ENCODE measurements around the gene RPL18A.

The RPL18A gene

DNA sequence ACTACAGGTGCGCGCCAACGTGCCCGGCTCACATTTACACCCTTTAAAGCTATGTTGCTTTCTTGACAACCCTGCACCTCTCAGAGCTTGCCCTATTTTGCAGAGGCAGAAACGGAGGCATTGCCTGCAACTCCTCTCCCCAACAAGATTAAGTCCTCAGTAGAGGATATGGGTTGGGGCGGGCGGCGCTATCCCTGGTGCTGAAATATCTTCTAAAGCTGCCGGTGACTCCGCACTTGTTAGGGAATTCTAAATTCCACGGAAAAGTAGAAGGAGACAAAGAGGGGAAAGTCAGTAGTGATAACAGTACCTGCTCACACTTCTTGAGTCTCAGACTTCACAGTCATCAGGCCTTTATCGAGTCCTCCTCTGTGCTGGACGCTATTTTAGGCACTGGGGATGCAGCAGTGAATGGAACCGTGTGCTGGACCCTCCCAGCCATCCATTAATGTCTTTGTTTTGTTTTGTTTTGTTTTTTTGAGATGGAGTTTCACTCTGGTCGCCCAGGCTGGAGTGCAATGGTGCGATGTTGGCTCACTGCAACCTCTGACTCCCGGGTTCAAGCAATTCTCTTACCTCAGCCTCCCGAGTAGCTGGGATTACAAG is 30.0 kb downstream of the RPL18A start:
- ATAC-seq (no peak), DNase-seq (no peak)
- Mint-ChIP-seq H3K27me3 (no peaks in the 10 kb centered on the region), H3K4me1 (peaks cover 3% of the 10 kb centered on the region), H3K9me3 (no peaks in the 10 kb centered on the region), H3K4me3 (no peak overlapping the region), H3K27ac (no peak overlapping the region), H3K36me3 (ENCODE audit: low read depth) (no peaks in the 10 kb centered on the region)

DNA sequence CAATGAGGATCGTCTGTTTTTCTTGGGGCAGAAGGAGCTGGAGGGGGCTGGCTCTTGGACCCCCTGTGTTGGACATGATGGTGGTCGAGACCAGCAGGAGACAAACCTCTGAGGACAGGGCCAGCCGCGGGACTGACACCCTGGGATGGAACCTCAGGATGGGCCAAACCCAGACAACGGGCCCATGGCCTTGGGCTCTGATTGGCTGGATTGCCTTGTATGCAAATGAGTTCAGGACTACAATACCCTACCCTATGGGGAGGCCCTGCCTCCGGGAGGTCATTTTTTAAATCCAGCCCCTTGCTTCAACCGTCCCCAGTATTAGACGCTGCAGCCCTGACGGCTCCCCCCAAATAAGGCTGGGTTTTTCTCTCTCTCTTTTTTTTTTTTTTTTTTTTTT is 34.1 kb downstream of the RPL18A start:
- Mint-ChIP-seq H3K27me3 (peaks cover 1% of the 10 kb centered on the region), H3K4me1 (no peaks in the 10 kb centered on the region), H3K4me3 (no peak overlapping the region), H3K36me3 (ENCODE audit: low read depth) (no peaks in the 10 kb centered on the region), H3K9me3 (no peaks in the 10 kb centered on the region), H3K27ac (no peak overlapping the region)
- no peak for DNase-seq
- ATAC-seq, result no peak

DNA sequence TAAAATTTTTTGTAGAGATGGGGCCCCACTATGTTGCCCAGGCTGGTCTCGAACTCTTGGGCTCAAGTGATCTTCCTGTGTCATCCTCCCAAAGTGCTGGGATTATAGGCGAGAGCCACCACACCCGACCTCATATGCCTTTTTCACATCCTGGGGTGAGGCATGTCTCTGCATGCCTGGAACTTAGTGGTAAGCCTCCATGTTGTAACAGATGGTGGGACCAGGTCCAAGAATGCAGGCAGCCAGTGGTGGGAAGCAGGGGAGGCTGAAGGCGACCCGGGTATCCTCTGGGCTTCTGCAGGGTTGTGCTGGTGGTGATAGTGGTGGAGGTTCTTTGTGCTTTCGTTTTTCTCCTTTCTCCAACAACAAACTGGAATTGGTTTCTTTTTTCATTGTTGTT is 43.0 kb downstream of the RPL18A start:
- no peaks in the 10 kb centered on the region for H3K4me1 Mint-ChIP-seq
- peaks cover 28% of the 10 kb centered on the region for H3K27me3 Mint-ChIP-seq
- no peak for DNase-seq
- H3K36me3 Mint-ChIP-seq (ENCODE audit: low read depth), result no peaks in the 10 kb centered on the region
- H3K9me3 Mint-ChIP-seq, result no peaks in the 10 kb centered on the region
- no peak overlapping the region for H3K4me3 Mint-ChIP-seq
- ATAC-seq, result no peak
- no peak overlapping the region for H3K27ac Mint-ChIP-seq

DNA sequence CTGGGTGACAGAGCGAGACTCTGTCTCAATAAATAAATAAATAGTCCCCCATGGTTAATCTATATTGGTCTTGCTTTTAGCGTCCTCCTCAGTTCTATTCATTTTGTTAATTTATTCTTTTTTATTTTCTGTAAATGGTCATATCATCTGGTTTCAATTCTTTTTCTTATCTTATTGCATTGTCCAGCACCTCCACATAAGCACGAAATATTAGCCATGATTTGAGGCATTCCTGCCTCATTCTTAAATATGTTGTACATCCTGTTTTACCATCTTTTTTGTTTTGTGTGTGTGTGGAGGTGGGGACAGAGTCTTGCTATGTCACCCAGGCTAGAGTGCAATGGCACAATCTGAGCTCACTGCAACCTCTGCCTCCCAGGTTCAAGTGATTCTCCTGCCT is 48.5 kb downstream of the RPL18A start:
- no peak for DNase-seq
- Mint-ChIP-seq H3K4me1 (no peaks in the 10 kb centered on the region), H3K27ac (no peak overlapping the region), H3K9me3 (peaks cover 6% of the 10 kb centered on the region), H3K4me3 (no peak overlapping the region), H3K27me3 (peaks cover 6% of the 10 kb centered on the region), H3K36me3 (ENCODE audit: low read depth) (peaks cover 3% of the 10 kb centered on the region)
- no peak for ATAC-seq

DNA sequence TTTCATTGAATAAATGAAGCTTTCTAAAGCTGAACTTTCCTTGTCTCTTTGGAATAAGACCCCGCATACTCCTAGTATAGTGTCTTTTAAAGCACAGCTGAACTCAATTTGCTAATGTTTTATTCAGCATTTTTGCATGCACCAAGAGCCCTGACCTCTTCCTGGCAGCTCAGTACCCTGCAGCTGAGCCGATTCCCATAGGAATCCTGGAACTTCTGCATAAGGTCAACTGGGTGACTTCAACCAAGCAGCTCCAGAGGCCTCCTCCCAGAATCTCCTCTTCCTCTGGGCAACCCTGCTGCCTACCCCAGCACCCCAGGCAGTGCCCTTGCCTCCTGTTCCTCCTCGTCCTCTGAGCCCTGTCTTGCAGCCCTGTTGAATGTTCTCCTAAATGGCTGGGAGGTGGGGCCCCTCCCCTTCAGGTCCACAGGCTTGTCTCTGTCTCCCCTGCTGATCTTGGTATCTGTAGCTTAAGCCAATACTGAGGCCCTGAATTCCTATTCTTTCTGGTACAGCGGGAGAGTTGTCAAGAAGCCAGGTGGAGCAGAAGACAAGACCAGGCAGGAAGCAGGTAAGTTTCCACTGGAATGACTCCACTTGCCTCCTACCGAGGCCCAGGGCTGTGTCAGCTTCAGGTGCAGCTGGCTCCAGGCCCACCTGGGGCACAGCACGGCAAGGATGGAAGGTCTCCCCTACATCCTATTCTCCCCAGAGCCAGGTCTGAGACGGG is 49.5 kb downstream of the RPL18A start:
- H3K4me1 Mint-ChIP-seq, result no peaks in the 10 kb centered on the region

DNA sequence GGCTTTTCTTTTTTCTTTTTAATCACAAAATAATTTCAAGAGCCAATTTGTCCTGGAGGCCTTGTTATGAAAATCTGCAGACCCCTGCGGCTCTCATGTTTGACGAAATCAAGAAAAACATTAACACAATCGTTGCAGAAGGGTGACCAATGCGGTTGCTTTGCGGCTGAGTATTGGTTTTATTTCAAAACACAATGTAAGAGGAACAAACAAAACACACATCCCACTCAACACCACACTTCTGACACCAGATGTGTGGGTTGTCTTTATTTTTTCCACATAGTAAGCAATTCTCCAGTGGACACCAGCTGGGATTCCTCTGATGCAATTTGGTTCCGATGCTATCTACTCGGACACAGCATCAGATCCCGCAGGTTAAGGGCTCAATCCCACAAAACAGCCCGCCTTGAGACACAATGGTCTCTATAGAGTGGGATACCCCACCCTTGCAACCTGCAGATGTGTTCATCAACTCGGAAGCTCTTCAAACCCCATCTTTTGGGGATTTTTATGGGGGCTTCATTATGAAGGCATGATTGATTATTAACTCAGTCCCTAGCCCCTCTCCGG is 51.2 kb downstream of the RPL18A start:
- Mint-ChIP-seq H3K4me1 (no peaks in the 10 kb centered on the region), H3K27me3 (peaks cover 4% of the 10 kb centered on the region), H3K27ac (no peak overlapping the region), H3K9me3 (peaks cover 10% of the 10 kb centered on the region), H3K4me3 (no peak overlapping the region), H3K36me3 (ENCODE audit: low read depth) (peaks cover 3% of the 10 kb centered on the region)
- DNase-seq, result no peak
- ATAC-seq, result no peak

More for the DNA sequence above, 49.5 kb downstream of the RPL18A start:
- Mint-ChIP-seq H3K36me3 (ENCODE audit: low read depth) (peaks cover 3% of the 10 kb centered on the region), H3K27me3 (peaks cover 4% of the 10 kb centered on the region), H3K4me3 (no peak overlapping the region), H3K9me3 (peaks cover 10% of the 10 kb centered on the region), H3K27ac (no peak overlapping the region)
- ATAC-seq, result no peak
- DNase-seq, result no peak

Data from activated naive CD8-positive, alpha-beta T cell treated with anti-CD3 and anti-CD28 coated beads, Interleukin-2, amount 50 U/mL, for 24 hours (primary cell).